GM21526 (cell line): ENCODE measurements around the gene AP2B1.

ENCODE experiments used
- ATAC-seq: cut with Tn5 transposase; IDR thresholded peaks from one replicate; pipeline ENCODE4 v1.9.1; 2021; ENCODE audit warnings: moderate library complexity; ENCODE audit not compliant: unreplicated experiment, low FRiP score

The AP2B1 gene

DNA sequence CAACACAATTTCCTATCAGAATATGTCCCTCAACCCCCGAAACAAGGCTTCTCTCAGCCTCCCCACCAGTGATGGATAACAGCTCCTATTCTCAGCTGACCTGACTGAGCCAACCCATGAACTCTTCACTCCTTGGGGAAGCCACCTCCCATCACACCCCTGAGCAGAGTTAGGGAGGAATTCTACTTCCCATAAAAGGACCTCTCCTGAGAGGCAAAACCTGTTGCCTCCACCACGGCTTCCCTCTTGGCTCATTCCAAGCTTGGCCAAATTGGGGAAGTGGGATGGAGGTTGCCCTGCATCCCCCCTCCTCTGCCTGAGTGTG lies 138.6 kb downstream of the AP2B1 start:
- no peak for ATAC-seq

DNA sequence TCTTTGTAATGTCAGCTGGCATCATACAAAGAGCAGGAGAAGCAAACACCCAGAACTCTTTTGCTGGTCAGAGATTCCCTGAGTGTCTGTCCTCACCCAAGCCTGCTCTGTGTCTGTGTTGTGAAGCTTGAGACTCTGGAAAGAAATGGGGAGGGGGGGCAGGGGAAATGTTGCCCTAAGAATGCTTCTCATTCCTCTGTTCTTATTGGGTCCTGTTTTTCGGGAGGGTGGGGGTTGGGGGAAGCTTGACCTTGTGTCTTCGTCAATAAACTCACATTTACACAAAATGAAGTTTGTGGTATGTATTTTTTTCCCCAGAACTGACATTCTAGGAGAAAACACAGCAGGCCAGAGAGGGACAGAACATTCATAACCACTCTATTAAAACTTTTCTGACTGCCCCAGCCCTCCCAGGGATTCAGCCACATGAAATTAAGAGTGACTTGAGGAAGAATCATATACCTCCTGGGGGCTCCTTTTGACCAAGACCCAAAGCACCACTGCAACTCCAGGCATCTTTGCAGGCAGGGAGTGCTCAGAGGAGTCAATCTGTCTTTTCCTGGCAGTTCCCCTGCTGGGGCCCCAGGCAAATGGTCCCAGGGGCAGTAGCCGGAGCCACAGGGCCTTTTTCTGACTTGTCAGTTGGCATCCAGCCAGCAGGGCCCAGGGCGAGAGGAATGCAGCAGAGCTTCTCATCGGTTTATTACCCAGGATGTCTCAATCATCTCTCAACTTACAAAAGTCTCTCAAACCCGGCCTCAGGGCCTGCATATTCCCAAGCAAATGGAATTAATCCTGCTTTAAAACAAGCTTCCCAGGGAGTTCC lies 139.2 kb downstream of the AP2B1 start:
- ATAC-seq: no peak

DNA sequence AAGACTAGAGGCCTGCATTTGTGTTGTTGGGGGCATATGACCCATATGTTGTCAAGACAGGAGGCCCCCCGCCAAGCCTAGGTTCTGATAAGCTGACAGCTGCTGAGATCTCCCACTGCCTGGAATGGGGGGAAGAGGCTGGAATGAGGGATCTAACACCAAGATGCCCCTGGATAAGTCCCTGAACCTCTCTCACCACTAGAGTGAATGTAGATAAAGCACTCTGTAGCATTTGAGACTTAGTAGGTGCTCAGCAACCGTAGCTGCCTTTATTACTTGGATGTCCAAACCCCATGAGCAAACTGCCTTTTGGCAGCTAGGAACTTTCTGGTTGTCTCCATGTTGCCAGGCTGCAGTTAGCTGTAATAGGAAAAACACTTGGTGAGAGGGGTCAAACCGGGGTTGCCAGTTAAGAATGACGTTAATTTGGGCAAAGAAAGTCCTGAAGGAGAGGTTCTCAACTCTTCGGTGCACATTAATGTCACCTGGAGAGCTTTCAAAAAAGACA lies 139.9 kb downstream of the AP2B1 start:
- no peak for ATAC-seq

DNA sequence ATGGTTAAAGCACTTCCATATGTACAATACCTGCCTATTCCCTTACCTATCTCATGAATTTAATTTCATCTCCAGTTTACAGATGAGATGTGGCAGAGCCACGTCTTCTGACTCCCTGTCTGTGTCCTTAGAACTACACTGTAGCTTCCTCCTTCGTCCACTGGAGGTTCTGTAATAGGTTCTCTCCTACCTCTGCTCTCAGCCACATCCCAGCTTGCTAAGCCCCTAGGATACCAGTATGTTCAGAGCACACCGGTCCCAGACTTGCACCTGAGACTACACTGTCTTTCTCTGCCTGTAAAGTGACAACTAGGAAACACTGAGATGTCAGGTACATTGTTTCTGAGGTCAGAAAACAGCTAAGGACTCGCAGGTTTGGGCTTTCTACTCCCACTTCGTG lies 140.5 kb downstream of the AP2B1 start:
- ATAC-seq: no peak

DNA sequence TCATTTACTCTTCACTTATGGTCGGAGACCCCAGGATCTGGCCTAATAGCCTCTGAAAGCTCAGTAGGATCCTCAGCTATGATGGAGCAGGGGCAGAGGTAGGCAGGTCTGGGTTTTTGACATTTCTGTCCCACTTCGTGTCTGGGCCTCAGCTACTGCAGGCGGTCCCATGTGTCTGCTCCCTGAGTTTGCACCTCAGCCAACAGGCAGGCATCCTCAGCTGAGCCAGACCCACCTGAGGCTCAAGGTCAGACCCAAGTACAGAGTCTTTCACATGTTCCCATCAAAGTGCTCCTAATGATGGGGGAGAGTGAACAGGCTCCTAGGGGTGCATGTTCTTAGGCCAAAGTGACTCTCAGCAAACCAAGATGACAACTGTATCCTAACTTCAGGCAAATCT lies 141.4 kb downstream of the AP2B1 start:
- ATAC-seq: no peak

DNA sequence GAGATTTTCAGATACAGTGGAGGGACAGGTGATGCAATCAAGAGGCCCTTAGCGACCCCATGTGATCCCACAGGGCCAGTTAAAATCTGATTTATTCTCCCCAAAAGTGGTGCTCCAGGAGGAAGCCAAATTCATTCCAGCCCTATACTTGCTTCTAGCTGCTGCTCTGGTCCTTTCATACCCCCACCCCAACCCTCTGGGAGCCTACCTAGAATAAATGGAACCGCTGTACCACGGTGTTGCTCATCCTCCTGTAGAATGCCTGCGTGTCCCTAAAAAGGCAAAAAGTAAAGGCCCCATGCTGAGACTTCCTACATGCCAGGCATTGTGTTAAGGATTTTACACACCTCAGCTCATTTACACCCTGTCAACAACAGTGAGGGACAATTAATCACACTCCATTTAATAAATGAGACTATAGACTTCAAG lies 142.3 kb downstream of the AP2B1 start:
- ATAC-seq: no peak

DNA sequence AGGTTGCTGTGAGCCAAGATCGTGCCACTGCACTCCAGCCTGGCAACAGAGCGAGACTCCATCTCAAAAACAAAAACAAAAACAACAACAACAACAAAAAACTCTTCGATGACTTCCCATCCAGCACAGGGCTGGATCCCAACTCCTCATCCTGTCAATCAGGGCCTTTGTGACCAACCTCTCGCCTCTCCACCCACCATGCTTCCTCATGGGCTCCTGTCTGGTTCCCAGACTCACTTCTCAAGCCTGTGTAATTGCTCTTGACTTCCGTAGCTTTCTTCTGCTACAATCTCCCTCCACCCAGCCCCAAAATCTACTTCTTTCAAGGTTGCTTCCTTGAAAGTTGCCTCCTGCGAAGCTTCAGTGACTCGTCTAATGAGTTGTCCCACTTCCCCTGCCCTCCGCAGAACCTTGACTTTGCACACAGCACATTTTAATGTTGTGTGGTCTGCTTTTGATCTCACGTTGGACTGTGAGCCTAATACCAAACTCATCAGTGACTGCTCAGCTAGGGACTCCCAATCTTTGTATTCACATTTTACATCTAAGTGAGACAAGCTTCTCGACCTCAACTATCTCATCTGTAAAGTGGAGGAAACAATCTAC lies 143.4 kb downstream of the AP2B1 start:
- no peak for ATAC-seq

DNA sequence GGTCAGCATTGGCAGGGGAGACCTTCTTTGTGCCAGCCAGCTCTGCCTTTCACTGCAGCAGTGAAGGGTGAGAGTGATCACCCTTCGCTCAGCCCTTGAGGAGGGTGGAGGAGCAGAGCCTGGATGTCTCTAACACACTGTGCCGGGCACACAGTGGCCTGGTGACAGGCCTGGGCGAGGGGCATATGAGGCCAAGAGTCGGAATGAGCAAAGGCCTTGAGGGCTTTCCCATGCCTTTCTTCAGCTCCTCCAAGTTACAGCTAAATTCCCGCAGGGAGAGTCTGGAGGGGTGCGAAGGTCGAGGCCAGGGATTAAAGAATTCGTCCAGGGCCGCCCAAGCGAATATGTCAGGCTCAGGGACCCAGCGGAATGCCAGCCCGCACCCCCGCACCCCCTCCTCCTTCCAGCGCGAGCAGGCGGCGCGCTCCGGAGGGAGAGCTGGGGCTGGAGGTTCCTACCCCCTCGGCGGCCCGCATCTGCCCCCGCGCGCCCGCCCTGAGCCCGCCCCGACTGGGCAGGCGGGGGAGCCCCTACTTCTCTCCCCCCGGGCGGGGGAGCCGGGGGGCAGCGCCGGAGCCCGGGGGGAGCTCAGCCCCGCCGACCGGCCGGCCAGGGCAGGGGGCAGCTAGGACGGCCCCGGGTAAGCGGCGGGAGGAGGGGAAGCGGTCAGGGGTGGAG lies 144.3 kb downstream of the AP2B1 start, which contains the start of gene RASL10B:
Gene RASL10B (plus strand): TSS at position 401 of the 678 bp plus-strand sequence. CDS start 3,546 bp downstream, outside the sequence.
- ATAC-seq: no peak

DNA sequence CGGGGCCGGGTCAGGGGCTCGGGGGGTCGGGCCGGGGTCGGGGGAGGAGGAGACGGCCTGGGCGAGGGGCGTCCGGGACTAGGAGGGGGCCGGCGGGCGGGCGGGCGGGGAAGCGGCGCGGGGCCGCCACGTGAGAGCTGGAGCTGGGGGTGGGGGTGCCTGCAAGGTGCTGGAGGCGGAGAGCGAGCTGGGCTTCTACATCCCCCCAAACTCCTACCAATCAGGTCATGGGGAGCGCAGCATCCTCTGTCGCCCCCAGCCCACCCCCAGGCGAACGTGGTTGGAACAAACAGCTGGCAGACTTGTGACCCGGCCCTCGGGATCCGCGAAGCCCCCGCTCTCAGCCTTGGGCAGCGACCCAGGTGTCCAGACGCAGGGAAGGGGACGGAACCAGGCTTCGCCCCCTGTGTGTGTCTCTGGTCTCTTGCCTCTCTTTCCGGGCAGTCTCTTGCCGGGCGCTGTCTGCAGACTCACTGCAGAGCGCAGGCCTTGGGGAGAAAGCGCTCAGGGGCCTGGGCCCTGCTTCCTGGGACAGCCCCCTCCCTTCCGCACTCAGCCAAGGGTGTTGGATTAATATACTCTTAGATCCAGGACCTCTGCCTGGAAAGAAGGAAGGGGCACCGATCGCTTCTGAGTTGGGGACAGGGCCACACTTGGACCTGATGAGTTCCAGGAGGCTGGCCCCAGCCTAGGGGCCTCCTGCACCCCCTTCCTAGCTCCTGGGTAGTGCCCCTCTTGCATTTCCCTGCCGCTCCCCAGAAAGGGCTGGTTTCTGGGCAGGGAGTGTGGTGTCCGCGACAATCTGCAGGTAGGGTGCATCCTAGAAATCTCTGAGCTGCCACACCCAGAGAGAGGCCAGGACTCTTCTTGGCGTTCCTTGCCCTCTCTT lies 145.0 kb downstream of the AP2B1 start:
- no peak for ATAC-seq

DNA sequence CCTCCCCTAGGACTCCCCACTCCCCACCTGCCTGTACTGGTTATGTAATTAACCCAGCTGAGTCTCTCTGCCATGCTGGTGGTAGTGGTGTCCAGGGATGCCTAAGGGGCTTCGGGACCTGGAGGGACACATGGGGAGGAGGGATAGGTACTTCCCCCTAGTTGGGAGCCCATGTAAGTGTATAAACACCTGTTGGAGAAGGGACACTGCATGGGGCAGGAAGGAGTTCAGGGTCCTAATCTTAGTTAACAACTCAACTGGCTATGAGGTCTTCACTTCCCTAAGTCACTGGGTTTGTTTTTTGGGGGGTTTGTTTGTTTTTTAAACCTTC lies 145.6 kb downstream of the AP2B1 start:
- ATAC-seq: no peak

DNA sequence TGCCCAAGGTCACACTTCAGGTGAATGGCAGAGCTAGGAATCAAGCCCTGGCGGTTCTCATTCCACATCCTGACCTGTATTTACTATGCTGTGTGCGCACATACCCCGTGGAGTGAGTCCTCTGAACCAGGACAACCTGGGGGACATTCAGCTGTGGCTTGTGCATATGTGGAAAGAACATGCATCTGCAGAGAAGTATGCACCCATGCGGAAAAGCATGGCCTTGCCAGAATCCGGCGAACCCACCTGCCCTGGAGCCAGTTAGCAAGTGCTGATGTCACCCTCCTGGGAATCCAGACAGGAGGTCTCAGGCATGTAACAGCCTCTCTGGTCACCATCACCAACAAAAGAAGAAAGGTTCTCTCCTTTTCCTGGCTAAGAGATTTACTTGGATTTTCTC lies 146.2 kb downstream of the AP2B1 start:
- no peak for ATAC-seq

DNA sequence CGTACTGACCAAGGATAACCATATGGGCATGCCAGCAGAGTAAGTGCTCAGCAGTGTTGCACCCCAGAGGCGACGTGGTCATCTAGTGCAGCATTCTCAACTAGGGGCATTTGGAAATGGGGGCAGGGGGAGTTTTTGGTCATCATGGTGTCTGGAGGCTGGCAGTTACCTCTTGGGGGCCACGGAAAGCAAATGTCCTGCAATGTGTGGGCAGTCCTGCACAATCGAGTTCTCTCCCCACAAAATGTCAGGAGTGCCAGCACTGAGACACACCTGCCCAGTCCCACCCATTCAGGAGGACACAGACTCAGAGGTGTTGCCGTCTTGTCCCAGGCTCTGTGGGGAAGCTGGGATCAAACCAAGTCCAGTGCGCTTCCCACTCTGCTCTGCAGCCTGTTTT lies 147.3 kb downstream of the AP2B1 start:
- no peak for ATAC-seq

DNA sequence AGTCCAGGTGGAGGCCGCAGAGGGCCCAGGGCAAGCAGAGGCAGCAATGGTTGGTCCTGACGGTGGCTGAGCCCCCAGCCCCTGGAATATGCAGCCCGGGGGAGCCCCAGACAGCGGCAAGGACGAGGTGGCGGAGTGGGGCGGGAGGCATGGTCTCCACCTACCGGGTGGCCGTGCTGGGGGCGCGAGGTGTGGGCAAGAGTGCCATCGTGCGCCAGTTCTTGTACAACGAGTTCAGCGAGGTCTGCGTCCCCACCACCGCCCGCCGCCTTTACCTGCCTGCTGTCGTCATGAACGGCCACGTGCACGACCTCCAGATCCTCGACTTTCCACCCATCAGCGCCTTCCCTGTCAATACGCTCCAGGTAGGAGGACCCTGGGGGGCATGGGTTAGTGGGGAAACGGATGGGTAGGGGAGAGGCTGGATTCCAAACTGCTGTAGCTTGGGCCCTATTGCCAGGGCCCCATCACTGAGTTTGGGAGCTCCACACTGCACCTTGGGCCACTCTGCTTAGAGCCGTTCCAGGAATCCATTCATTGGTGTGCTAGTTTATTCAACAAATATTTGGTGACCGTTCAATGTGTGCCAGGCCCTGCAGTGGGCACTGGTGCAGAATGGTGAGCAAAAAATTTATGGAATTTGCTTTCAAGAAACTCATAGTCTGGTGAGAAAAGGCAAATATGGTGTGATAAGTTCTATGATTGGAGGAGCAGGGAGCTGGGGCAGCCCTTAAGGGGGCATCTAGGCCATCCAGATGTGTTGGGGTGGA lies 148.1 kb downstream of the AP2B1 start:
- no peak for ATAC-seq

DNA sequence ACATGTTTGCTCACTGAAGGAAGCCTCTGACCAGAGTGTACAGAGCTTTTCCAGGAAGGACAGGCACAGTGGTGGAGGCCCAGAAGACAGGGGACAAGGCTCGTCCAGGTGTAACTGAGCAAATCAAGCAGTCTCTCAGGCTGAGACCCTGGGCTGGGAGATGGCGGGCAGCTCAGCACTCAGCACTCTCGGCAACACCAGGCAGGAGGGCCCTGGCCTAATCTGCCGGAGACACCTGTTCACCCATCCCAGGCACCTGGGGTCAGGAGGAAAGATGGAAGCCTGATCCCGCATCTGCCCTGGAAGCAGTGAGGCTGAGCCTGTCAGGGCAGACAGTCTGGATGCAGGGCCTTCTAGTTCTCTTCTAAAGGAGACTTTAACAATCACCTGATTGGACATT lies 149.1 kb downstream of the AP2B1 start:
- ATAC-seq: no peak

DNA sequence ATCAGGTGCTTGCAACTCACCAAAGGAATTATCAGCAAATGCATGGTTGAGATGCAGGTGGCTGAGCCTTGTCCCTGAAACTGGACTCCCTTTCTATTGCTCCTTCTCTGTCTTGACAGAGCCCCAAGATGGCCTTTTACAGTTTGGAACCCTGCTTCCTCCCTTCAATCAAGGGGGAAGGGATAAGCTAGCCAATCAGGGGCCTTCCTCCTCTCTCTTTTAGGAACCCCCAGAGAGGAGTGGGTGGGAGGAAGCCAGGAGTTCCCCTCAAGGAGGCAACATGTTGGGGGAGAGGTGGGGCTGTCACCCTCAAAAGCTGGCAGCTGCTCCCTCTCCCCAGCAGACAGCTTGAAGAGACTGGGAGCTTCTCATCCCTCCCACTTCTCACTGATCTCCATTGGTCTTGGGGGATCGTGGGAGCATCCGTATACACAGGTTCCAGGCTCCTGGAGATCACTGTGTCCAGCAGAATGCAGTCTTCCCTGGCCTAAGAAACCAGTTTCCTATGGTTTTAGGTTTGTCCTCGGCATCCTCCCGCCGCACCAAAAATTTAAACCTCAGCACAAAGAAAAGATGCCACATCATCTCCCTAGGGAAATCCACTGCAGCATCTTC lies 151.5 kb downstream of the AP2B1 start:
- no peak for ATAC-seq

DNA sequence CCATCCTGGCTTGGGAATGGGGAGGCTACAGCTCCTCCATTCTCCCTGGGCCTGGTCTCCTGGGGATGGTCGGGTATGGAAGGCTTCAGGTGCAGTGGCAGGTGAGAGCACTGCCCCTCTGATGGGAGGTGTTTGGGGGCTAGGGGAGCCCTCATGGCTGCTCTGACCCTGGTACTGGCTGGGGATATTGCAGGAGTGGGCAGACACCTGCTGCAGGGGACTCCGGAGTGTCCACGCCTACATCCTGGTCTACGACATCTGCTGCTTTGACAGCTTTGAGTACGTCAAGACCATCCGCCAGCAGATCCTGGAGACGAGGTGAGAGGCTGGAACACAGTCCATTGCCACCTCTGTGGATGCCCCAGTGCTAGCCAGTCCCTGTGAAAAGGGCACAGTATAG lies 153.1 kb downstream of the AP2B1 start:
- ATAC-seq: no peak

DNA sequence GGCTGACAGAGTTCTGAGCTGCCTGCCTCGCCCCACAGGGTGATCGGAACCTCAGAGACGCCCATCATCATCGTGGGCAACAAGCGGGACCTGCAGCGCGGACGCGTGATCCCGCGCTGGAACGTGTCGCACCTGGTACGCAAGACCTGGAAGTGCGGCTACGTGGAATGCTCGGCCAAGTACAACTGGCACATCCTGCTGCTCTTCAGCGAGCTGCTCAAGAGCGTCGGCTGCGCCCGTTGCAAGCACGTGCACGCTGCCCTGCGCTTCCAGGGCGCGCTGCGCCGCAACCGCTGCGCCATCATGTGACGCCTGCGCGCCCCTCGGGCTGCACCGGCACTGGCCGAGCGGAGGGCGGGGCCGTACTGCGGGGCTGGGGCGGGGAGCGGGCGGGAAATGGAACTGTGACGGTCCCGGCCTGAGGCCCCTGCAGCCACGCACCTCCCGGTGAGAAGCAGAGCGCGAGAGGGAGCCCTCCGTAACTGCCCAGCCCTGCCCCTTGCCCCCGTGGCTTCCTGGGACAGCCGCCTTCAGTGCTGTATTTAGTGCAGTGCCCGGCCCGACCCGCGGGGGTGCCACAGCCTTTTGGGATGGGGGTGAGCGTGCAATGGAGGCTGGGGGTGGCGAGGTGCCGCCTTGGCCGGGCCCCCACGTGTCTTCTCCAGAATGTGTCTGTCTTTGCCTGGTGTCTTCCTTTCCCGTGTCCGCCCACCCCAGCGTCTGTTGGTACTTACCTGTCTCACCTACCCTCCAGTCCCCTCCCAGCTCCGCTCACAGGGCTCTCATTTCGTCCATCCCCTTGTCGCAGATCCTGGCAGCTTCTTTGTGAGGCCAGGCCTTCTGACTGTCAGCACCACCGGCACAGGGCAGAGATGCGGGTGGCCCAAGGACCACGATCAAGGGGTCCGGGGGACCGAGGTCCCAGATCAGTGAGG lies 154.1 kb downstream of the AP2B1 start:
- ATAC-seq: no peak

DNA sequence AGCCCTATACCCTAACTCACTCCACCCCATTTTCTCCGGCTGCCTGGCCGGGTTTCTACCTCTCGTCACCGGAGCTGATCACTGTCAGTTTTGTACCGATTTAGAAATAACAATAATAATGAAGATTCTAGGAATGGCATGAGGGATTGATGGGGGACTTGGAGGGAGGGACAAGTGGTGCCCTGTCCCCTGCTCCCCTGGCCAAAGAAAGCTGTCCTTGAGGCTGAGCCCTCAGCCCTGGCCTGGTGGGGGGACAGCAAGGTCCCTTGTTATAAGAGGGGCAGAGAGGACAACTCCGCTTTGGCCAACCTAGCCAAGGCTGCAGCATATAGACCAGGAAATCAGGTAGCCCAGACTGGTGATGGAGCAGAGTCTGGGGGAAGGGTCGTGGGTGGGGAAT lies 155.4 kb downstream of the AP2B1 start:
- no peak for ATAC-seq
